K562 (cell line): ENCODE data around the gene RIMBP3C. TPM values are rescaled to one million over a fixed set of nuclear protein-coding genes. Genes with fewer than 3 reads are reported as not detected.
A peak's percentile ranks its signal among the peaks of the same experiment; 100 is the strongest.

Experiments
- CBX8 ChIP-seq: fragments of 200-600 bp; sonication (generic); IDR thresholded peaks from 2 replicates; pipeline ENCODE4 v1.6.1; 2012; ENCODE audit warnings: borderline replicate concordance, mixed run types, low read depth, mild to moderate bottlenecking, moderate library complexity, mixed read lengths, low read length, control low read depth, inconsistent platforms; ENCODE audit not compliant: poor library complexity, severe bottlenecking; ENCODE audit errors: extremely low read depth
- CCAR2 ChIP-seq: fragments of 200-400 bp; formaldehyde crosslinking; IDR thresholded peaks from 2 replicates; pipeline ENCODE4 v1.6.1; 2017; ENCODE audit warnings: mild to moderate bottlenecking, low read depth, low read length
- FOXA3 ChIP-seq, 2 experiments: fragments of 450-650 bp in 1 of 2; sonication (generic) in 1 of 2; formaldehyde crosslinking; IDR thresholded peaks in 1 of 2; conservative IDR thresholded peaks in 1 of 2; 2 replicates each; pipeline versions ENCODE4 v1.4.0 to v1.8.0; 2020 to 2022; ENCODE audit warnings: mild to moderate bottlenecking in 2 of 2, missing genetic modification reagents in 1 of 2
- HEY1 ChIP-seq: fragments of 250-450 bp; sonication (Bioruptor Pico); IDR thresholded peaks from 2 replicates; pipeline ENCODE4 v1.5.0; 2020; ENCODE audit warnings: mild to moderate bottlenecking, moderate library complexity, borderline replicate concordance
- HMG20B ChIP-seq: fragments of 250-450 bp; sonication (Bioruptor Pico); IDR thresholded peaks from 2 replicates; pipeline ENCODE4 v1.5.0; 2021; ENCODE audit warnings: mild to moderate bottlenecking
- POU5F1 ChIP-seq: fragments of 150-350 bp; IDR thresholded peaks from 2 replicates; pipeline ENCODE4 v1.6.1; 2014; ENCODE audit warnings: borderline replicate concordance, low read length, low read depth, mild to moderate bottlenecking; ENCODE audit not compliant: partially characterized antibody
- SRF ChIP-seq, 2 experiments: fragments of 250-450, 450-650 bp in 1 of 2; sonication (Bioruptor Pico) in 1 of 2; sonication (generic) in 1 of 2; formaldehyde crosslinking; IDR thresholded peaks; 2 replicates each; pipeline versions ENCODE4 v1.5.0 to v1.5.1; 2020 to 2022; ENCODE audit warnings: mild to moderate bottlenecking in 1 of 2, missing genetic modification reagents in 1 of 2
- U2AF1 ChIP-seq: fragments of 200-400 bp; formaldehyde crosslinking; optimal IDR thresholded peaks from 2 replicates; pipeline ENCODE3; 2017; ENCODE audit warnings: mild to moderate bottlenecking, low read depth, low read length, moderate library complexity
- ZNF282 ChIP-seq: sonication (generic); formaldehyde crosslinking; IDR thresholded peaks from 2 replicates; pipeline ENCODE4 v1.8.1; 2023; ENCODE audit warnings: missing genetic modification reagents
- ZNF76 ChIP-seq: fragments of 250-450 bp; sonication (Bioruptor Pico); IDR thresholded peaks from 2 replicates; pipeline ENCODE4 v1.4.0; 2020; ENCODE audit warnings: mild to moderate bottlenecking, moderate library complexity, borderline replicate concordance
- ZSCAN29 ChIP-seq: fragments of 450-650 bp; IDR thresholded peaks from 2 replicates; pipeline ENCODE4 v1.6.1; 2017
- polyA plus RNA-seq, 8 experiments: library from polyadenylated mRNA; depleted of rRNA in 4 of 8; stranded (reverse) in 5 of 8; unstranded in 3 of 8; fragments of >200 nt; fragmentation: Nextera tagmentation in 2 of 8; fragmentation: Illumina TruSeq in 1 of 8; extraction: Ambion mirVana in 2 of 8; extraction: Trizol in 1 of 8; gene quantifications; 2 replicates each; pipeline versions ENCODE4 v1.2.1 to v1.2.3, GENCODE V29; 2011 to 2014; ENCODE audit warnings: inconsistent platforms in 1 of 8, missing spikeins in 1 of 8
- total RNA-seq, 7 experiments: library from RNA; depleted of rRNA in 6 of 7; stranded (reverse); fragments of >200 nt in 6 of 7; fragmentation: Illumina TruSeq in 2 of 7; extraction: Trizol in 2 of 7; gene quantifications; 2 replicates each; pipeline versions ENCODE4 v1.2.1 to v1.2.3, GENCODE V29; 2011 to 2021; ENCODE audit warnings: low replicate concordance in 1 of 7
- TF ChIP-seq, protein P1 (sequence below): fragments of 450-650 bp; formaldehyde crosslinking; conservative IDR thresholded peaks from 2 replicates; pipeline ENCODE4 v1.4.0; 2022; ENCODE audit warnings: mild to moderate bottlenecking, missing genetic modification characterization
- TF ChIP-seq, protein P2 (sequence below): fragments of 250-450 bp; sonication (Bioruptor Pico); IDR thresholded peaks from 2 replicates; pipeline ENCODE4 v1.8.0; 2021; ENCODE audit warnings: mild to moderate bottlenecking, moderate library complexity
- TF ChIP-seq, protein P3 (sequence below): sonication (generic); formaldehyde crosslinking; IDR thresholded peaks from 2 replicates; pipeline ENCODE4 v1.5.0; 2020; ENCODE audit warnings: missing genetic modification reagents
- TF ChIP-seq, protein P4 (sequence below): fragments of 250-450 bp; sonication (Bioruptor Pico); IDR thresholded peaks from 2 replicates; pipeline ENCODE4 v1.4.0; 2020; ENCODE audit warnings: borderline replicate concordance

Gene RIMBP3C
- total and polyA plus RNA-seq, 9 of the 15 experiments (the other 6 are each of a cell fraction or from before 2014, with no cell fraction given) = 0.09 to 0.98 (median 0.17) TPM; not detected in 2

DNA sequence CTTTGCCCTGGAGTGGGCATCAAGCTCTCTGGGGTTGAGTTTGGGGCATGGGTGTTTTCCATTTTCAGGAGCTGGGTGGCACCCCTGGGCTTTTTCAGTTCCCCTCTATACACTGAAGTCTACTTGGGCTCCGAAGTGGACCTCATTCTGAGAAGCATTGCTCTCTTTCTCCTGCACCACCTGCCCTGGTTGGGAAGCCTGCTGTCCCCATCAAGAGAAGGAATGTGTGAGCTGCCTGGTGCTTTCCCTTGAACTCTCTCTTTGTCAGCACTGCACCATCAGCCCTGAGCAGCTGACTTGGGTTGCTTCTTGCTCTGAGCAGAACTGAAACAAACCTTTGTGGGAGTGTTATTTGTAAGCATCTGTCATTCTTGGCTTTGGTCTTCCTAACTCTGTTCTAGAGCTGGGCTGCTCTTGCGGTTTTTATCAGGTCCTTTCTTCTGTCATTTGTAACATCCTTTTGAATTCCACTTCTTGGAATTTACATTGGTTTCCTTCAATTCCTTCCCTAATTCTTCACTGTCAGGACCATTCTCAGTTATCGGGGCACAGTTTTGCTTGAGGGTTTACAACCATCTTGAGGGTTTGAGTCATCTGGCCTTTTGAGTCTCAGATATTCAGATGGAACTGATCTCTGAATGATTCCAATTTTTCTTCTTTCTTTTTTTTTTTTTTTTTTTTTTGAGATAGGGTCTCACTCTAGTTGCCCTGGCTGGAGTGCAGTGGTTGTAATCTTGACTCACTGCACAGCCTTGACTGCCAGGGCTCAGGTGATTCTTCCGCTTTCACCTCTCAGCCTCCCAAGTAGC is 36.7 kb upstream of the RIMBP3C start (continued):
- TF ChIP-seq ZNF76 (CRISPR knock-in tag) (no peak; the same call in 1 of the 2 replicates), FOXA3 (CRISPR knock-in tag; conservative IDR thresholded peaks at IDR 0.05 in 1 of 2, IDR thresholded peaks at IDR 0.05 in 1 of 2) (peak in 1 of 2 experiments; percentile 92; a peak in 2 of 4 replicates), HMG20B (no peak), SRF (CRISPR knock-in tag; IDR thresholded peaks at IDR 0.05) (peak in 1 of 2 experiments; percentile 41; a peak in 1 of 4 replicates), POU5F1 (no peak), ZSCAN29 (no peak), U2AF1 (no peak), CBX8 (no peak), HEY1 (CRISPR knock-in tag) (no peak), CCAR2 (0 out of 2 replicates have a peak, but pooled peaks have one; percentile 54), ZNF282 (CRISPR knock-in tag) (no peak)
- TF ChIP-seq, protein P1, sequence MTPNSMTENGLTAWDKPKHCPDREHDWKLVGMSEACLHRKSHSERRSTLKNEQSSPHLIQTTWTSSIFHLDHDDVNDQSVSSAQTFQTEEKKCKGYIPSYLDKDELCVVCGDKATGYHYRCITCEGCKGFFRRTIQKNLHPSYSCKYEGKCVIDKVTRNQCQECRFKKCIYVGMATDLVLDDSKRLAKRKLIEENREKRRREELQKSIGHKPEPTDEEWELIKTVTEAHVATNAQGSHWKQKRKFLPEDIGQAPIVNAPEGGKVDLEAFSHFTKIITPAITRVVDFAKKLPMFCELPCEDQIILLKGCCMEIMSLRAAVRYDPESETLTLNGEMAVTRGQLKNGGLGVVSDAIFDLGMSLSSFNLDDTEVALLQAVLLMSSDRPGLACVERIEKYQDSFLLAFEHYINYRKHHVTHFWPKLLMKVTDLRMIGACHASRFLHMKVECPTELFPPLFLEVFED = 0 out of 2 replicates have a peak, but pooled peaks have one; percentile 53
- TF ChIP-seq, protein P2, sequence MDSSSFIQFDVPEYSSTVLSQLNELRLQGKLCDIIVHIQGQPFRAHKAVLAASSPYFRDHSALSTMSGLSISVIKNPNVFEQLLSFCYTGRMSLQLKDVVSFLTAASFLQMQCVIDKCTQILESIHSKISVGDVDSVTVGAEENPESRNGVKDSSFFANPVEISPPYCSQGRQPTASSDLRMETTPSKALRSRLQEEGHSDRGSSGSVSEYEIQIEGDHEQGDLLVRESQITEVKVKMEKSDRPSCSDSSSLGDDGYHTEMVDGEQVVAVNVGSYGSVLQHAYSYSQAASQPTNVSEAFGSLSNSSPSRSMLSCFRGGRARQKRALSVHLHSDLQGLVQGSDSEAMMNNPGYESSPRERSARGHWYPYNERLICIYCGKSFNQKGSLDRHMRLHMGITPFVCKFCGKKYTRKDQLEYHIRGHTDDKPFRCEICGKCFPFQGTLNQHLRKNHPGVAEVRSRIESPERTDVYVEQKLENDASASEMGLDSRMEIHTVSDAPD (CRISPR knock-in tag) = no peak
- TF ChIP-seq, protein P3, sequence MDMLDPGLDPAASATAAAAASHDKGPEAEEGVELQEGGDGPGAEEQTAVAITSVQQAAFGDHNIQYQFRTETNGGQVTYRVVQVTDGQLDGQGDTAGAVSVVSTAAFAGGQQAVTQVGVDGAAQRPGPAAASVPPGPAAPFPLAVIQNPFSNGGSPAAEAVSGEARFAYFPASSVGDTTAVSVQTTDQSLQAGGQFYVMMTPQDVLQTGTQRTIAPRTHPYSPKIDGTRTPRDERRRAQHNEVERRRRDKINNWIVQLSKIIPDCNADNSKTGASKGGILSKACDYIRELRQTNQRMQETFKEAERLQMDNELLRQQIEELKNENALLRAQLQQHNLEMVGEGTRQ = no peak
- TF ChIP-seq, protein P4, sequence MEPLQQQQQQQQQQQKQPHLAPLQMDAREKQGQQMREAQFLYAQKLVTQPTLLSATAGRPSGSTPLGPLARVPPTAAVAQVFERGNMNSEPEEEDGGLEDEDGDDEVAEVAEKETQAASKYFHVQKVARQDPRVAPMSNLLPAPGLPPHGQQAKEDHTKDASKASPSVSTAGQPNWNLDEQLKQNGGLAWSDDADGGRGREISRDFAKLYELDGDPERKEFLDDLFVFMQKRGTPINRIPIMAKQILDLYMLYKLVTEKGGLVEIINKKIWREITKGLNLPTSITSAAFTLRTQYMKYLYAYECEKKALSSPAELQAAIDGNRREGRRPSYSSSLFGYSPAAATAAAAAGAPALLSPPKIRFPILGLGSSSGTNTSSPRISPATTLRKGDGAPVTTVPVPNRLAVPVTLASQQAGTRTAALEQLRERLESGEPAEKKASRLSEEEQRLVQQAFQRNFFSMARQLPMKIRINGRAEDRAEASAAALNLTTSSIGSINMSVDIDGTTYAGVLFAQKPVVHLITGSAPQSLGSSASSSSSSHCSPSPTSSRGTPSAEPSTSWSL (CRISPR knock-in tag) = 0 out of 2 replicates have a peak, but pooled peaks have one; percentile 30
